ENCODE results near the gene IL31.

The IL31 gene

GRCh38 chr12:122150127-122150681 lies 23.8 kb downstream of the IL31 start:
- FAIRE-seq, result no peak

DNA sequence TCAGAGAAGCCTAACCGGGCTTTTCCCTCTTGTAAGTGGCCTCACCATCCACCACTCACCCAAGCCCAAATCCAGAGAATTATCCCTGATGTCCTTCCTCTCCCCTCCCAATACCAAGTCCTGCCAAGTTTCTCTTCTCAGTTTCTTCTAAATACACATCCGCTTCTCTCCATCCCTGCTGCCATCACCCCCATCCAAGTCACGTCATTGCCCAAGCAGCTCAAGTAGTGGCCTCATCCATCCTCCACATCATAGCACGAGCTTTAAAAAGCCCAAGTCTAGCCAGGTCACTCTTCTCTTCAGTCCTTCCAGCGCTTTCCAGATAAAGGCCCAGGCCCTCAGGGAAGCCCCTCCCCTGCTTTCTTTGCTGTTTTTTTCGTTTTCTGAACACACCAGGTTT lies 25.4 kb downstream of the IL31 start:
- FAIRE-seq, result no peak

DNA sequence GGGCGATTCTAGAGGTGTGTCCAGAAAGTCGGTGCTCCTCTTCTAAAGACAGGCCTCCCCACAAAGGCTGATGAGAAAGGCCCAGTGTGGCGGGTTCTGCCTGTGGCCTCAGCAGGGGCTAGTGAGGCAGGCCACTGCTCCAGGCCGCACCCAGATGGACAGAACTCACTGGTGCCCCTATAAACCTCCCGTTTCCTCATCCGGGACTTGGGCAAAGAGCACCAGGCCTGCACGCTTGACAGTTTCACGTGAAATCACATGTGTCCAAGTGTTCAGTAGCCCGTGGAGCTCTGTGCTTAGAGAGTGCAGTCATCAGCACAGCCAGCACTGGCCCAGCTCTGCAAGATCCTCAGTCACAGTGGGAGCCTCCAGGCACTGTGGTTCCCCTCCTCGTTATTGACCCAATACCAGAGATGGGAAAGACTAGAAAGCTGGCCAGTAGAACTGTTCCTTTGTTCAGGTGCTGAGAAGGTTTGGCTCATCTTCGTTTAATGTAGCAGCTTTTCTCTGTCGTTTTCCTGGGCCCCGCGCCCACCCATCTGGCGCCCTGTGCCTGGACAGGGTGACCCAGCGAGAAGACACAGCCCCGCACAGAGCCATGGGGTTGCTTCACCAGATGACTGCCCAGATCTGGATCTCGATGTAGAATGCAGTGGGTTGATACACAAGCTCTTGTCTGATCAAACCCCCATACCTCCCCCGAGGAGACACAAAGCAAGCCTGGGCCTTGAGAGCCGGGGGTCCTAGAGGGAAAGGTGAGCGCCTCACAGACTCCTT lies 26.3 kb downstream of the IL31 start:
- no peak for FAIRE-seq

DNA sequence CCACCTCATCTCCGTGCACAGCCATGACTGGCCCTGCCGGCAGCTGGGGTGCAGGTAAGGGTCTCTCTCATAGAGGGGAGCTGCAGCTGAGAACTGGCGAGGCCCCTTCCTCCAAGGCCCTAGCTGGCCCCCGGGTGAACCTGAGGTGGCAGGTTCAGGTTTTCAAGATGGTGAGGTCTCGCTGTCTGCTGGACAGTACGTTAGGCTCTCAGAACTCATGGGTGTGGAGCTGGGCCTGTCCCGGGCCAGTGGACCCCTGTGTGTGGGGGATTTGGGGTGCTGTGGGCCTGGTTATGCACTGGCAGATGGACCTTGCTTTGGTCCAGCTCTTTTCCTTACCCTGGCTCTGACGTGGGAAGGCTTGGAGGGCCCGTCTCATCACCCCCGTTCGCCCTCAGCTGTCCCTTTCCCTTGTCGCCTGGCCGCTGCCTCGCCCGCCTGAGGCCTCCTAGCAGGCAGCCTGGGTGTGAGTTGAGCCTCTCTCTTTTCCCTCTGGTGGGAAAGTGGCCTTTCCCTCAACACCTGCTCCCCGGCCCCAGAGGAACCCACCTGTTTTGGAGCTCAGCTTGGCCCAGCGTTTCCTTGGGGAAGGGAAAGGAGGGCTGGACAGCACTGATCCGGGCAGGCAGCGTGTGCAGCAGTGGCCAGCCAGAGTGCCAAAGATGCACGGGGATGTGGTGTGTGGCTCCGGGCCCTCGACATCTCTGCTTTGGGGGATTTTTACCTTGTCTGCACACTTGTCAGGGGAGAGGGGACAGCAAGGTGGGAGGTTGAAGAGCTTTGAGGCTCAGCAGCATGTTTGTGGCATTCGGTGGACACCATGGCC lies 28.3 kb downstream of the IL31 start:
- FAIRE-seq, result no peak

DNA sequence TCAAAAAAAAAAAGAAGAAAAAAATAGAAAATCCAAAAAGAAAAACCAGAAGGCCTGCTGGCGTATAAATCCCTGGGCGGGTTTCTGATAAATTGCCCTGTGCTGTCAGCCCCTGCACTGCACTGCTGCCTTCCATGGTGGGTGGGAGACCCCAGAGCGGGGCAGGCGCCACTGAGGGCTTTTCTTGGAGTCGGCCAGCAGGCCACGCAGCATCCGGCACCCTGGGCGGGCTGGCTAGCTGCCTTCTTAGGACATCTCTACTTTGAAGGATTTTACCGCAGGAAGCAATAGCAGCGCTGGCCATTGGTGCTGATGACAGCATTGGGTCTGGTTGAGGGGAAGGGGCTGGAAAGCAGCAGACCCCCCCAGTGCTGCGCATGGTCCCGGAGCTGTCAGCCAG lies 29.1 kb downstream of the IL31 start:
- no peak for FAIRE-seq

DNA sequence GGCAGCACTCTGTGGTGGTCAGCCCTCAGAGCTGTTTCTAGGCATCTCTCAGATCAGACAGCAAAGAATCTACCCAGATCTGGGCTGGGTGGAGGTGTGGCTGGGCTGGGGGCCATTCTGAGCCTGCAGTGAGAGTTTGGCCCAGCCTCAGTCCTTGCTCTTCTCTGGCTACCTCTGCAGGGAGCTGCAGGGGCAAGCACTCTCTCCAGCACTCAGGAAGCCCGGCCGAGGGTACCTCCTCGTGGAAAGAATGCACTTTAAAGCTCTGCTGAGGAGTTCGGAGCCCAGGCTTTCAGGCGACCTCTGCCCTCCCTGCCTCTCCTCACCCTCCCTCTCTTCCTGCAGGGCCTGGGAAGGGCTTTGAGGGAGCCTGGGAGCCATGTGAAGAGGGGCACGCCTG lies 31.2 kb downstream of the IL31 start:
- FAIRE-seq, result no peak

- no peak for FAIRE-seq
Observed at GRCh38 chr12:122141911-122142725, 31.9 kb downstream of the IL31 start.

GRCh38 chr12:122140467-122141257 lies 33.4 kb downstream of the IL31 start:
- FAIRE-seq, result no peak

DNA sequence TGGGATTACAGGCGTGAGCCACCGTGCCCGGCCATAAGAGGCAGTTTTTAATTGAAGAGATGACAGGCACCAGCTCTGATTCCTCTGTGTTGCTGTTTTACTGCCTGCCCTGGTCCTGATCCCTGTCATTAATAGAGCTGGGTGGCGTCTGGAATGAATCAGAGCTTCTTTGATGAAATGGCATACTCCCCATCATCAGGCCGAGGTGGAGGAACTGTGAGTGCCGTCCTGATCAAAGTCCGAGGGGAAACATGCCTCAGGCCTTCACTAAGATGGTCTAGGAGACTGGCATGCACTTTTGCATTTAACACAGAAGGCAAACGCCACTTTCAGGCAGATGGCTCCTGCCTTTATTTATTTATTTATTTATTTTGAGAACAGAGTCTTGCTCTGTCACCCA lies 34.1 kb downstream of the IL31 start:
- no peak for FAIRE-seq

GRCh38 chr12:122139266-122139665 lies 34.8 kb downstream of the IL31 start:
- FAIRE-seq, result no peak

DNA sequence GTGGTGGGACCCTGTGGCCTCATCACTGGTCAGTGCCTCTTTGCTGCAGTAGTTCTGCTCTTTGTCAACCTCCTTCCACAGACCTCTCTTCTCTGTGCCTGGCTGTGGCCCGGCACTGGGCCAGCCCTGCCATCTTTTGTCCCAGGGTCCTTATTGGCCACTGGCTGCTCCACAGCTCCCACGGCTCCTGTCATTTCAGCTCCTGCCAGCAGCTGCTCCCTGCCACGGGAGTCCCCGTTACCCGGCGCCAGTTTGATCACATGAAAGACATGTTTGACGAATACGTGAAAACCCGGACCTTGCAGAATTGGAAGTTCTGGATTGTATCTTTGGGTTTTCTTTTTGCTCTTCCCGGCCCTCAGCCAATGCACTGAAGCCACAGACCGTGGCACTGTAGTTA lies 35.4 kb downstream of the IL31 start:
- FAIRE-seq, result no peak

- no peak for FAIRE-seq
Observed at GRCh38 chr12:122138181-122138580, 35.8 kb downstream of the IL31 start.

DNA sequence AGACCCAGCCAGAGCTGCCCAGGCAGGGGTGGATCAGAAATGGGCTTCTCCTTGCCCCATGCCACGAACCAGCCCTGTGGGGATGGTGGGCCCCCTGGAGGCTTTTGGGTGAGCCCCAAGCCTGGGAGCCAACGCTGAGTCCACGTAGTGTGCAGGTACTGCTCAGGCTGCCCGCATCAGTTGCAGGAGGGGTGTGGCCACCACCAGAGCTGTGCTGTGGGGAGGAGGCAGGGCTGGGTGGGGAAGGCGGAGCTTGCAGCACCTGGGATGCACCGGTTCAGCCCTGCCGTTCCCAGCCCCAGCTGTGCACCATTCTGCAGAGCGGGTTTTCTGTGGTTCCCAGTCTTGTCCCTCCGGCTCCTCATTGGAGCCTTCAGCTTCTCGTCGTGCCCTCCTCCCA lies 36.3 kb downstream of the IL31 start:
- FAIRE-seq, result no peak

GRCh38 chr12:122137229-122137628 lies 36.8 kb downstream of the IL31 start:
- no peak for FAIRE-seq

GRCh38 chr12:122135437-122136031 lies 38.5 kb downstream of the IL31 start:
- no peak for FAIRE-seq

- FAIRE-seq, result no peak
Observed at GRCh38 chr12:122133192-122133950, 40.6 kb downstream of the IL31 start.

GRCh38 chr12:122130150-122130549 lies 43.9 kb downstream of the IL31 start:
- no peak for FAIRE-seq

GRCh38 chr12:122129131-122129530 lies 44.9 kb downstream of the IL31 start:
- FAIRE-seq, result no peak

- FAIRE-seq, result no peak
Observed at GRCh38 chr12:122128481-122128880, 45.5 kb downstream of the IL31 start.

DNA sequence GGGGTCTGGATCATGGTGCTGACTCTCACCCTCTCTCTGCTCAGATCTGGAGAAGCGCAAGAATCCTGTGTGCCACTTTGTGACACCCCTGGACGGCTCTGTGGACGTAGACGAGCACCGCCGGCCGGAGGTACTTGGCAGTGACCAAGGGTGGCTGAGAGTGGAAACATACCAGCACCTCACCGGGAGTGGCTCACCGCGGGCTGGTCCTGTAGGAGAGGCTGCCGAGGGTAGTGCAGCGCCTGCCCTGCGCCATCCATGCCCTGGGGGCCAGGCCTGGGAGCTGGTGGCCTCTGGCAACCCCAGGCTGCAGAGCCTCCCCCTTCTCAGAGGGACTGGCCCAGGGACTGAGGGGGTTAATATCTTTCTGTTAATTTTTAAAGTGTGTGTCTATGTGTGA lies 46.2 kb downstream of the IL31 start:
- FAIRE-seq, result no peak

Measured in G401.6 (cell line).